NK-92 (cell line): ENCODE measurements around the gene ADAM8.
"Not testable (repeated sequence)": the region's sequence is repeated elsewhere in the genome, so short reads cannot be mapped to it uniquely, and the experiment has no call there.

Source experiments
- DNase-seq: peaks from one replicate; lab custom pipeline; 2025; ENCODE audit not compliant: unreplicated experiment; lab: John Stamatoyannopoulos, UW

The ADAM8 gene

DNA sequence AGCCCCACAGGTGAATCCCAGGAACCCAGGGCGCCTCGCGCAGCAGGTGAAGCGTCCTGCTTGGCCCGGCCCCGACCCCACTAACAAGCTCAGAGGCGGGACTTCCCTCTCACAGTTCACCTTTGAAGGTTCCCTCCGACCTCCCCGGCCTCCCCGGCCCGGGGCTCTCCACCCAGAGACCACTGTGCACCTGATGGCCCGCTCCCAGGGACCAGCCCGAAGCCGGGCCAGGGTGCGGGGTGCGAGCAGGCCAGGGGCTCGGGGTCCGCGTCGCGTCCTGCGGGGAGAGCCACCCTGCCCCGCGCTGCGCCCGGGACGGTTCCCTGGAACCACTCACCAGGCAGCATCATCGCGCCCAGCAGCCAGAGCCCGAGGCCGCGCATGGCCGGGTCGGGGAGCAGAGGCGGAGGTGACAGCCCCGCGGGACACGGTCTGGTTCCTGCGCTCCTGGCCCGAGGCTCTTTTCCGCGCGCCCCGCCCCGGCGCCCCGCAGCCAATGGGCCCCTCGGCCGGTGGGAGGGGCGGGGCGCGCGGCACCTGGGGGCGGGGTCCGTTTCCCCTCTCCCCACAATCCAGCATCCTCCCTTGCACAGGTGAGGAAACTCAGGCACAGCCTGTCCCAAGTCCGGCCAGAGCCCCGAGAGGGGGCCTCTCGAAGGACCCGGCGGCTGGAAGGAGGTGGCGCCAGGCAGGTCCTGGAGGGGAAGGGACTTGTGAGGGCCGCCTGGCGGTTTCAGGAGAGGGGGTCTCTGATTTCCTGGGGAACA lies at the start of gene ADAM8:
ADAM8 (minus strand) TSS at position 434 of the 767 bp plus-strand sequence; CDS start at position 383, 51 bp downstream.
- DNase-seq = no peak

DNA sequence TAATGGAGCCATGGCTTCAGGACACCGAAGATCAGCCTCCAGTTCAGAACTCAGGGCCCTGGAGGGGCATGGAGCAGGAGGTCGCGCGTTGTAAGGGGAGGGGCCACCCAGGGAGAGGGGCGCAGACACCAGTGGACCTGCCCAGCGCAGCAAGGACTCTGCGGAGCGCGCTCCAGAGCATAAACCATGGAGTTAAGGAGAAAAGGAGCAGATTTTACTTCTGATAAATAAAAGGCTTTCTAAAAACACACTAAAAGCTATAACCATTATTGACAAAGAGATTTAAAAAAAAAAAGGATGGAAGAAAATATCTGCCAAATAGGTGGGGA lies 49.5 kb upstream of the ADAM8 start:
- DNase-seq = no peak

DNA sequence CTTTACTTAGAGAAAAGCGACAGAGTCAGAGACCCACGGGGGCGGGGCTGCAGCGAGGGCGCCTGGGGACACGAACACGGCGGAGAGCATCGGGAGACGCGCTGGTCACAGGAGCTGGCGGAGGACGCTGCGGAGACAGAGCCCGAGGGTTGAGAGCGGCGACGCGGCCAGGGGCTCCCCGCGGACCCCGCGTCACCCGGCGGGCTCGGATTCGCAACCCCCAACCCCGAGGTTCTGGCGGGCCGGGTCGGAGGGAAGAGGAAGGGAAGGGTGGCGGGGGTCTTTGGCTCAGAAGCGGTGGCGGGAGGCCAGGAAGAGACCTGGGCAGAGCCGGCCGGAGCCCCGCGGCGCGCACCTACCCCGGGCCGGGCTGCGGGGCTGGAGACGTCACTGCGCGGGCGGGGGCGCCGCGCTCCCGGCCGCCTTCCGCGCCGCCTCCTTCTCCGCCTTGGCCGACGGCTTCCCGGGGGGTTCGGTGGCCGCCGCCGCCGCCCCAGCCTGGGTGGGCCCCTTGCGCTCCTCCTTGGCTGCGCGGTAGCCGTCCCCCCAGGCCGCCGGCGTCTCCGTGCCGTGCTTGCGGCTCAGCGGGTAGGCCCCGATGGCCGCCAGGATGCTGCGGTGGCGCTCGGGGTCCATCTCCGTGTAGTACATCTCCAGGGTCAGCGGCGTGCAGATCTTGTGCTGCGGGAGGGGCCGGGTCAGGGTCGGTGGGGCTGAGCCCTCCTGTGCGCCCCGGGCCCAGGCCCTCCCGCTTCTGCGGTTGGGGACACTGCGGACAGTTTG lies 49.0 kb upstream of the ADAM8 start:
- DNase-seq = no peak

DNA sequence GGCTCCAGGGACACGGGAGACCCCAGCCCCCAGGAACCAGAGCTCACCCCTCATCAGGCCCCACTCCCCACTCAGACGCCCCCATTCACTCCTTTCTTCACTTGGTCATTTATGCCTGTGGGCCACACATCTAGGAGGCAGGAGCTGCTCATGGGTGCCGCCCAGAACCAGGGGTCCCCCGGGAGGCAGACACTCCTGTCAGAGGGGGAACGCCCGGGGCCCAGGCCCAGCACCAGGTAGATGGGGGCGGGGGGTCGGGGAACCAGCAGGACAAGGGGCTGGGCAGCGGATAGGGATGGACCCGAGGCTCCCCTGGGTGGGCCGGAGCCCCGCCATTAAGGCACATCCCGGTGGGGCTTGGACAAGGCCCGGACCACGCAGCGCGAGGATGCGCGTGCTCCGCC lies 48.2 kb upstream of the ADAM8 start:
- no peak for DNase-seq

DNA sequence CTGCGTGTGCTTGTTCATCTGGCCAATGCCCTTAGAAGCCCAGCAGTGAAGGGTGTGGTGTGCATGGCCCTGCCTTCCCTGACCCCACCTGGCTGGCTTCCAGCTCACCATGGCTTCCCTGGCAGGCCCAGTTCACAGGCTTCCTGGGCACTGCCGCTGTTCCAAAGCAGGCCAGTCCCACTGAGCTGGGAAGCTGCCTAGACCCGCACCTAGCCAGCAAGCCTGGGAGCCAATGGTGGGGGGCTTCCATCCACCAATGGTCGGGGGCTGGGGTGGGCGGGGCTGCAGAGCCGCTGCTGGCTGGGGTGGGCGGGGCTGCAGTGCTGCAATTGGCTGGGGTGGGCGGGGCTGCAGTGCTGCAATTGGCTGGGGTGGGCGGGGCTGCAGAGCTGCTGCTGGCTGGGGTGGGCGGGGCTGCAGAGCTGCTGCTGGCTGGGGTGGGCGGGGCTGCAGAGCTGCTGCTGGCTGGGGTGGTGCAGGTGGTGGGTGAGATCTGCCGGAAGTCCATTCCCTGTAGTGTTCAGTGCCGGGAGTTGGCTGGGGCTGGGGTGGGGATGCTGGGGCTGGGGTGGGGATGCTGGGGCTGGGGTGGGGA lies 47.6 kb upstream of the ADAM8 start:
- DNase-seq = no peak

DNA sequence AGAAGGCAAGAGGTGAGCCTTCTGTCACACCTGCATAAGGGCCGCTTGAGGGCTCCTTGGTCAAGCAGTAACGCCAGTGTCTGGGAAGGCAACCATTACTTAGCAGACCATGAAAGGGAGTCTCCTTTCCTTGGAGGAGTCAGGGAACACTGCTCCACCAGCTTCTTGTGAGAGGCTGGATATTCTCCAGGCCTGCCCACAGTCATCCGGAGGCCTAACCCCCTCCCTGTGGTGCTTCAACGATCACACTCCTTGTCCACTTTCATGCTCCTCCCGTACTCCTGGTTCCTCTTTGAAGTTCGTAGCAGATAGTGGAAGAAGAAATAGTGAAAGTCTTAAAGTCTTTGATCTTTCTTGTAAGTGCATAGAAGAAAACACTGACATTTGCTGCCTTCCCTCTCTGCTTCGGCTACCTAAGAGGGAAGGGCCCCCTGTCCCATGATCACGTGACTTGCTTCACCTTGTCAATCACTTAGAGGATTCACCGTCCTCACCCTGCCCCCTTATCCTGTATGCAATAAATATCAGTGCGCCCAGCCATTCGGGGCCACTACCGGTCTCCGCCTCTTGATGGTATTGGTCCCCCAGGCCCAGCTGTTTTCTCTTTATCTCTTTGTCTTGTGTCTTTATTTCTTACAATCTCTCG lies 45.5 kb upstream of the ADAM8 start:
- DNase-seq = not testable (repeated sequence)

DNA sequence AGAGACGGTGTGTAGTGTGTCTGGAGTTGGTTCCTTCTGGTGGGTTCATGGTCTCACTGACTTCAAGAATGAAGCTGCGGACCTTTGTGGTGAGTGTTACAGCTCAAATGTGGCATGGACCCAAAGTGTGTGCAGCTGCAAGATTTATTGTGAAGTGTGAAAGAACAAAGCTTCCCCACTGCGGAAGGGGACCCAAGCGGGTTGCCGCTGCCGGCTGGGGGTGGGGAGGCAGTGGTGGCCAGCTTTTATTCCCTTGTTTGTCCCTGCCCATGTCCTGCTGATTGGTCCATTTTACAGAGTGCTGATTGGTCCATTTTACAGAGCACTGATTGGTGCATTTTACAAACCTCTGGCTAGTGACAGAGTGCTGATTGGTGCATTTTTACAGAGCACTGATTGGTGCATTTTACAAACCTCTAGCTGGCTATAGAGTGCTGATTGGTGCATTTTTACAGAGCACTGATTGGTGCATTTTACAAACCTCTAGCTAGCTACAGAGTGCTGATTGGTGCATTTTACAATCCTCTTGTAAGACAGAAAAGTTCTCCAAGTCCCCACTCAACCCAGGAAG lies 44.3 kb upstream of the ADAM8 start:
- not testable (repeated sequence) for DNase-seq

DNA sequence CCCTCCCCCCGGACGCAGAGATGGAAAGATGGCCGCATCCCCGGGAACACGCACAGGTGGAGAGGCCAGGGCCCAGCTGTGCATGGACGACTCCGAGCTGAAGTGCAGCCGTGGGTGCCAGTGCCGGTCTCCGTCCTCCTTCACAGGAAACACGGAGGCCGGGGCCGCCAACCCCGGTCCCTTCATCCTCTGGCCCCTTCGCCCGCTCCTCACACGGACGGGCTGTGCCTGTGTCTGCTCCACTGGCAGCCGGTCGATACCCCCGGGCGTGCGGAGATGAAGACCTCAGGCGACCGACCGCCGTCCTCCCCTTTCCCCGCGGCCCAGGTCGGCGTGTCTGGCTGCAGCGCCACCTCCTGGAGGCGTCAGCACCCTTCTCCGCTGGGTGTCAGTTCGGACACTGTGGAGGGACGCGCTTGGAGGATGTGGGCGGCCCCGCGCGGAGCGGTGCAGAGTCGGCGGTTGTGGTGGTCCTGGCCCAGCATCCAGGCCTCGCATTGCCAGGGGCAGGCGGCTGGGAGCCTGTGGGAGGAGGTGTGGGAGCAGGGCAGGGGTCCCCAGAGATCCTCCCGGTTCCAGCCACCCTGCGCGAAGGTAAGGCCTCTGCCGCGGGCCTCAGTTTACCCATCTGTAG lies 41.9 kb upstream of the ADAM8 start:
- no peak for DNase-seq

DNA sequence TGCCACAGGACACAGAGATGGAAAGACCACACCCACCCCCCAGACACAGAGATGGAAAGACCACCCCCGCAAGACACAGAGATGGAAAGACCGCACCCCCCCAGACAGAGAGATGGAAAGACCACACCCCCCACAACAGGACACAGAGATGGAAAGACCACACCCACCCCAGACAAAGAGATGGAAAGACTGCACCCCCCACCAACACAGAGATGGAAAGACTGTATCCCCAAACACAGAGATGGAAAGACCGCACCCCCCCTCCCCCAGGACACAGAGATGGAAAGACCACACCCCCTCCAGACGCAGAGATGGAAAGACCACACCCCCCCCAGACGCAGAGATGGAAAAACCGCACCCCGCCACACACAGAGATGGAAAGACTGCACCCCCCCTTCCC lies 40.1 kb upstream of the ADAM8 start:
- DNase-seq = no peak

DNA sequence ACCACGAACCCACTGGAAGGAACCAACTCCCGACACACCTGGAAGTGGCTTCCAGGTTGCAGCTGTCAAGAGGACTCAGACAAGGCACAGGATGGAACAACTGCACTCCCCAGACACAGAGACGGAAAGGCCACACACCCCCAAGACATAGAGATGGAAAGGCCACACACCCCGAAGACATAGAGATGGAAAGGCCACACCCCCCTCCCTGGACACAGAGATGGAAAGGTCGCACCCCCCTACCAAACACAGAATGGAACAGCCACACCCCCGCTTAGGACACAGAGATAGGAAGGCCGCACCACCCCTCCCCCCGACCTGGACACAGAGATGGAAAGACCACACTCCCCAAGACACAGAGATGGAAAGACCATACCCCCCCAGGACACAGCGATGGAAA lies 39.6 kb upstream of the ADAM8 start:
- no peak for DNase-seq

DNA sequence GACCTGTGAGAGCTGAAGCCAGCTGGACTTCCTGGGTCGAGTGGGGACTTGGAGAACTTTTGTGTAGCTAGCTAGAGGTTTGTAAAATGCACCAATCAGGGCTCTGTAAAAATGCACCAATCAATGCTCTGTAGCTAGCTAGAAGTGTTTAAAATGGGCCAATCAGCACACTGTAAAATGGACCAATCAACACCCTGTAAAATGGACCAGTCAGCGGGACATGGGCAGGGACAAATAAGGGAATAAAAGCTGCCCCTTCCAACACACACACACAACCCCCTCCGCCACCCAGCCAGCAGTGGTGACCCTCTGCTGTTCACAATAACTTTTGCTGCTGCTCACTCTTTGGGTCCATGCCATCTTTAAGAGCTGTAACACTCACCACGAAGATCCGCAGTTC lies 39.2 kb upstream of the ADAM8 start:
- no peak for DNase-seq

DNA sequence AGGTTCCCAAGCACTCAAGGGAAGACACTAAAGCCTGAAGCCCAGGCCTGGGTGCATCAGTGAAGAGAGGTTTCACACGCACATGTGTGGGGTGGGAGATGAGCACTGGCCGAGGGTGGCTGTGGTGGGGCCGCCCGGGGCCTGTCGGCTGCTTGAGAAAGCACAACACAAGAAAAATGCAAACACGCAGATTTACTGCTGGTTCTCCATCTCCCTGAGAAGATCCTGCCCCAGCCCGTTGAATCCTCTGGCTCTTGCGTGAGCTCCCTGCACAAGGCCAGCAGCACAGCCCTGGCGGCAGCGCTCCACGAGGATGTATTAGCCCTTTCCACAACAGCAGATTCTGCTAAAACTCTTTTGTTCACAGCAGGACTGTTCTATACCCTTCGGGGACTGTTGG lies 38.2 kb upstream of the ADAM8 start:
- DNase-seq = no peak

DNA sequence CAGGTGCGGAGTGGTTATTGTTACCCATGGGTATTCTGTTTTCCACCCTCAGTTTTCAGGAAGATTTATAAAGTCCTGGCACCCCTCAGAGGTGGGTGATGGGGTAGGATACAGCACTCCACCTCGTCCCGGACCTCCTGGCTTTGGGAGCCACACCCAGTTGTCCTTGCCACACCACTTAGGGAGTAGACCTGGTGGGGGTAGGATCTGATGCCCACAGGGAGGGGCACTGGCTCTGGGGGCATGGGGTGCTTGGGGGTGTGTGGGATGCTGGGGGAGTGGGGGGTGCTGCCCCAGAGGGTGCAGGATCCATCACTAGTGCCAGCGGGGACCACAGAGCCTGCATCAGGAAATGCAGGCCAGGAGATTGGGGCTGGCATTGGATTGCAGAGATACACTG lies 36.5 kb upstream of the ADAM8 start:
- no peak for DNase-seq

DNA sequence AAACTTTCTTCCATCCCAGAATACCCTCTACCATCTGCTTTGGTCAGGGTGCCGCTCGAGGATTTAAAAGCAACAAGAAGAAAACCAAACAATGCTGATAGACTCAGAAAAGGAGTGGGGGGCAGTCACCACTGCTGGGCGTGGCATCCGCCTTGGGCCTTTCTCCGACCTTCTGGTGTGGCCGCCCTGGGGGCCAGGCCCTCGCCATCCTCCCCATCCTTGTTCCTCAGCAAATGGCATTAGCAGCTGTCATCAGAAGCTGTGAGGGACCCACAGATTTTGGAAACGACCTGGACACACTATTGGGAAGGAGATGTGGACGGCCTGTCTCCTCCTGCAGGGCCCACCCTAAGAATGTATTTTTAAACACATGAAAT lies 36.1 kb upstream of the ADAM8 start:
- no peak for DNase-seq

DNA sequence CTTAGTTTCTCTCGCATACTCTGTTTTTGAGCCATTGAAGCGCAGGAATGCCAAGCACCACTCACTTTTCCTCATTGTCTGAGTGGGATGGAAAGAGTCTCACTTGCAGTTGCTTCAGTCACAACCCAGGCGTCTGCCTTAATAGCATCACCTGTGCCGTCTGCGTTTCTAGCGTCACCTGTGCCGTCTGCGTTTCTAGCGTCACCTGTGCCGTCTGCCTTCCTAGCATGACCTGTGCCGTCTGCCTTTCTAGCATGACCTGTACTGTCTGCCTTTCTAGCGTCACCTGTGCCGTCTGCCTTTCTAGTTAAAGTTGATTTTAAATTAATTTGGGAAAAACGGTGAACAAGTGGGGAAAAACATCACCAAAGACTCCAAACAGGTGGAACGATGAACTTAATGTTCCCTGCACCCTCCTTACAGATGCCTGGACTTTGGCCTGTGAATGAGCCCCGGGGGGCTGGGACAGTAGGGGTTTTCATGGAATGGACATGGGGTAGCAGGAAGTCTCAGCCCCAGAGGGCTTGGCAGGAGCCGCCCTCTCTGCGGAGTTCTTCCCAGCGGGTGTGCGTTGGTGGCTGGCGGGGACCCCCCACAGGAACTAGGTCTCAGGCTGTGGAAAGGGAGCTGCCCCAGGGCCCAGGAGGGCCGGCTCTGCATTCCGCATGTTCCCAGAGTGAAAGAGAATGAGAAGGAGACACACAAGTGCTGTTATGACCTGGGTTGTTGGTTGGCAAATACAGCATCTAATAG lies 35.5 kb upstream of the ADAM8 start:
- no peak for DNase-seq

DNA sequence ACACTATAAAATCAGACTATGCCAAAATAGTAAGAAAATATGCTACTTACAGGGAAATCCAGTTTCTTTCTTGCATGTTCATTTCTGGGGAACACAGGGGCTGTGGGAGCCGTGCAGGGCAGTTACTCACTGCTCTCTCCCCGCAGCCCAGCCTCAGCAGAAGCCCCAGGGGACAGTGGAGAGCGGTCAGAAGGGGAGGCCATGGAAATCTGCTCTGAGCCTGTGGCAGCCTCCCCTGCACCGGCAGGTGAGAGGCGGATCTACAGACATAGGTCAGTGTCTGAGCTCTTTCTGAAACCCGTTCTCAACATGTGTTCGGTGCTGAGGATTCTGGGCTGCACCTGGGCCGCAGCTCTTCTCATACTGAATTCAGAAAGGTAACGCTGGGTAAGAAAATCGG lies 34.9 kb upstream of the ADAM8 start:
- DNase-seq = no peak

DNA sequence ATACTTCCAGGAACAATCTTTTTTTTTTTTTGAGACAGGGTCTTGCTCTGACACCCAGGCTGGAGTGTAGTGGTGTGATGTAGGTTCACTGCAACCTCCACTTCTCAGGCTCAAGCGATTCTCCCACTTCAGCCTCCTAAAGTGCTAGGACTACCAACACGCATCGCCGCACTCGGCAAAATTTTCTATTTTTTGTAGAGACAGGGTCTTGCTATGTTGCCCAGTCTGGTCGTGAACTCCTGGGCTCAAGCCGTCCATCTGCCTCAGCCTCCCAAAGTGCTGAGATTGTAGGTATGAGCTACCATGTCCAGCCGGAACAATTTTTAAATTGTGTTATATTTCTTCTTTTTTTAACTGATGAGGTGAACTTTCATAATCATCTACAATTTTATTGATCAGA lies 34.1 kb upstream of the ADAM8 start:
- DNase-seq = no peak

DNA sequence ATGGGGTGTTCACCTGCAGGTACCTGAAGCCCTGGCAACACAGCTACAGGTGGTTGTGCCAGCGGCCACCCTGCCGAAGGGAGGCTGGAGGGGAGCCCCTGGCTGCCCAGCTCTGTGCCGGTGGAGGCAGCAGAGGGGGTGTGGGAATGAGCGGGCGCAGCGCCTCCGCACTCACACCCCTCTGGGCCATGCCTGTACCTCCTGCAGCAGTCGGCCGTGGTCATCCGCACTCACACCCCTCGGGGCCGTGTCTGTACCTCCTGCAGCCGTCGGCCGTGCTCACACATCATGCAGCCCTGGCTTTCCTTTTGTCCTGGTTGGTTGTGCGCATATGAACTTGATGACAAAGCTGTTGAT lies 33.7 kb upstream of the ADAM8 start:
- DNase-seq = no peak

DNA sequence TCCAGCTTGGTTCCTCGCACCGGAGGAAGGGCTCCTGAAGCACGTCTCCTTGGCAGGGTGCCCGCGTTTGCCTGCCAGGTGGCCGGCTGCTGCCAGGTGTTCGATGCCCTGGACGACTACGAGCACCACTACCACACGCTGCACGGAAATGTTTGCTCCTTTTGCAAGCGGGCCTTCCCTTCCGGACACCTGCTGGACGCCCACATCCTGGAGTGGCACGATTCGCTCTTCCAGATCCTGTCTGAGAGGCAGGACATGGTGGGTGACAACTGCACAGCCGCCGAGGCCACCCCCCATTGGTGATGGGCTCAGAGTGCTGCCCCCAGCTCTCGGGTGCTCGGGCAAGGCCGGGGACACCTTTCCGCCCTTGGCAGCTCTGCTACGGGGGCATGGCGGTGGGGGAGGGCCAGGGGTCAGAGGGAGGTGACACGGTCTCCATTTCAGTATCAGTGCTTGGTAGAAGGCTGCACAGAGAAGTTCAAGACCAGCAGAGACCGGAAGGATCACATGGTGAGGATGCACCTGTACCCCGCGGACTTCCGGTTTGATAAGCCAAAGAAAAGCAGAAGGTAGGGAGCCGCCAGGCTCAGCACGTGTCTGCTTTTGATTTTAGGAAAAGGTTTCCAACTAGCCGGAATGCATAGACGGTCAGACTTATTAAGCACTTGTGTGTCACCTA lies 33.2 kb upstream of the ADAM8 start:
- no peak for DNase-seq
